AG08395 (cell line): ENCODE data around the gene KRTAP5-1.

Experiments
- DNase-seq: peaks from one replicate; pipeline ENCODE4 v3.0.0; 2012; ENCODE audit warnings: mixed read lengths, low spot score

Gene KRTAP5-1

DNA sequence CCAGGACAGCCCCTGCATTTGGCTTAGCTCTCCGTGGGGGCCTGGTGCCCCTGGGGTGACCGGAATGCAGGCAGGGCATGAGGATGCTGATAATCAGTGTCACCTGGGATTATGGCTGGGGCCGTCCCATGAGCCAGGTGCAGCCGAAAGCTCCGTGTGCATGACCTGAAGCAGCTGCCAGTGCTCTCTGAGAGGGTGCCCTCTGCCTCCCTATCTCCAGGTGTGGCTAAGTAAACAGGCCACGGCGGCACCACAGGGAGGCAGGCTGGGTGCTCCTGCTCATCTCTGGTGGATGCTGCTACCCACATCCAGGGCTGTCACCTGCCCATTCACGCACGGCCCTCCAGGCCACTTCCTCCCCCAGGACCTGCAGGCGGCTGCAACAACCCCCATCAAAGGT lies 42.8 kb downstream of the KRTAP5-1 start:
- DNase-seq: no peak

GRCh38 chr11:1541474-1542204 lies 43.4 kb downstream of the KRTAP5-1 start:
- DNase-seq: no peak

DNA sequence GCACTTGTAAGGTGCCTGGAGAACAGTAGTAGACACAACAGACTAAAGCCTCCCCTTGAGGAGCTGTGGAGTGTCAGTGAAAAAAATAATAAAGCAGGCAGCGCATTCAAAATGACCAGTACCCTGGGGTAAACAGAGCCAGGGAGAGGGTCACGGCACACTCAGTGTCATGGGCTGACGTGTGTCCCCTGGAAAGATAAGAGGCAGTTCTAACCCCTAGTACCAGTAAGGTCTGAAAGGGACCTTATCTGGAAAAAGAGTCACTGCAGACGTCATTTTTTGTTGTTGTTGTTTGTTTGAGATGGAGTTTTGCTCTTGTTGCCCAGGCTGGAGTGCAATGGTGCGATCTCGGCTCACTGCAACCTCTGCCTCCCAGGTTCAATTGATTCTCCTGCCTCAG lies 45.0 kb downstream of the KRTAP5-1 start:
- DNase-seq: no peak

- no peak for DNase-seq
These were observed 46.9 kb downstream of the KRTAP5-1 start for GRCh38 chr11:1538153-1538552.

DNA sequence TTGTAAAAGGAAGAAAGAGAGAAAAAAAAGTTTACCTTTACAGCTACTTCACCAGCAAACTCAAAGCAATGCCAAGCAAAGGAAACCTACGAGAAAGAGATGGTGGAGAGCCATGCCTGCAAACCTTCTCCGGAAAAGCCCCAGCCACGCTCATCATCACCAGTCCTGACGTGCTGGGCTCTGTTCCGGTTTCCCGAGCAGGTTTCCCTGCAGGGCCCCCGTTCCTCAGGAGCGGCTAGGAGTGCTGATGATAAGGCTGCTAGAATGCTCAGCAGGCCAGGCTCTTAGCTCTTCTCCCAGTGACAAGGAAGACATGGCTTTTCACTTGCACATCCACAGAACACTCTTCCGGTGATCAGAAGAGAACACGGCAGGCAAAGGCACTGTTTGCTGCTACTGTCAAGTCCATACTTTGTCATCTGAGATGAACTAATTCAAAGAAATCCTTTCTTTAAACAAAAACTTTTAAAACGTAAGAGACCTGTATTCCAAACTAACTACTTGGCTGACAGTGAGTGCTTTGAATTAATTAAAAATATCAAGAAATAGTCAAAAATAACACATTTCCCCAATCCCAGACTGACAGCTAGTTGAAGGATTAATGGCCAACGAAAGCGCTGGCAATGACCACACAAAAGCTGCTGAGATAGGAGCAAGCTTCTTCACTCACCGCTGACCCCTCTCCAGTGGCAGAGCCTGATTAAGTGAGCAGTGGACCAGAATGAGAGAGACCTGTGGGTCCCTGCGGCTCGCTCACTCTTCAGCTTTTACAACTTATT lies 48.8 kb downstream of the KRTAP5-1 start:
- no peak for DNase-seq

DNA sequence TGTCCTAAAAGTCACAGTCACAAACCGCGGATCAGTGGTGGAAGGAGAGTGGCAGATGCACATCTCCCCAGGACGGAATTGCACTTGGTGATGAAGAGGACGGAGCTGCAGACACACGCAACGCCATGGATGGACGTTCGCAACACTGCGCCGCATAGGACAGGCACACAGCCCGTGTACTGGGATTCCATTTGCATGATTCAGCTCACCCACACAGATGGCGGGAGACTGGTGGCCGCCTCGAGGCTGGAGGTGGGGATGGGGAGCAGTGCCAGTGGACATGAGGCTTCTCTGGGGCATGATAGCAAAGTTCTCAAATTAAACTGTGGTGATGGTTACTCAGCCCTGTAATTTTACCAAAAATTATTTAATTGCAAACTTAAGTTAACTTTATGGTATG lies 50.4 kb downstream of the KRTAP5-1 start:
- DNase-seq: peak; percentile 42
